Stomach smooth muscle (tissue), 2 donors: ENCODE measurements around the gene AKR1B15.

ENCODE experiments used
- H3K27ac ChIP-seq: one replicate; pipeline ENCODE4 v1.7.0; 2013; ENCODE audit warnings: mild to moderate bottlenecking, low read length, inconsistent platforms
- H3K27me3 ChIP-seq, 2 donors: one replicate each; pipeline ENCODE4 v1.7.0; 2013; ENCODE audit warnings: low read length in 2 of 2; ENCODE audit not compliant: insufficient read depth in 2 of 2, control insufficient read depth in 1 of 2
- H3K36me3 ChIP-seq, 2 donors: one replicate each; pipeline ENCODE4 v1.7.0; 2013; ENCODE audit warnings: low read length in 2 of 2; ENCODE audit not compliant: control insufficient read depth in 2 of 2, insufficient read depth in 2 of 2
- H3K4me1 ChIP-seq: one replicate; pipeline ENCODE4 v1.7.0; 2013; ENCODE audit warnings: low read length; ENCODE audit not compliant: control insufficient read depth, insufficient read depth
- H3K4me3 ChIP-seq, 2 donors: one replicate each; pipeline ENCODE4 v1.7.0; 2013; ENCODE audit warnings: low read length in 2 of 2
- H3K9ac ChIP-seq, 2 donors: one replicate each; pipeline ENCODE4 v1.7.0; 2013; ENCODE audit warnings: low read length in 2 of 2, mild to moderate bottlenecking in 1 of 2
- H3K9me3 ChIP-seq, 2 donors: one replicate each; pipeline ENCODE4 v1.7.0; 2013; ENCODE audit warnings: low read length in 2 of 2; ENCODE audit not compliant: control insufficient read depth in 2 of 2
- donor health status: healthy.
- donor health status: Pancreatic carcinoma.

AKR1B15 gene

GRCh38 chr7:134618756-134619530 is 70.0 kb downstream of the AKR1B15 start:
- Histone ChIP-seq H3K4me3 (no peak overlapping the region), H3K36me3 (no peaks in the 10 kb centered on the region), H3K9me3 (no peaks in the 10 kb centered on the region), H3K4me1 (no peaks in the 10 kb centered on the region), H3K27me3 (no peaks in the 10 kb centered on the region), H3K9ac (no peak overlapping the region), H3K27ac (no peak overlapping the region)

- Histone ChIP-seq H3K9ac (no peak overlapping the region), H3K27ac (no peak overlapping the region), H3K4me1 (no peaks in the 10 kb centered on the region), H3K9me3 (no peaks in the 10 kb centered on the region), H3K4me3 (no peak overlapping the region), H3K36me3 (no peaks in the 10 kb centered on the region), H3K27me3 (peaks cover 0 to 3% of the 10 kb centered on the region in 2 donors)
Measured at GRCh38 chr7:134619627-134620331, 70.9 kb downstream of the AKR1B15 start.

GRCh38 chr7:134622303-134622995 is 73.5 kb downstream of the AKR1B15 start:
- Histone ChIP-seq H3K27ac (no peak overlapping the region), H3K9me3 (no peaks in the 10 kb centered on the region), H3K9ac (no peak overlapping the region), H3K36me3 (no peaks in the 10 kb centered on the region), H3K4me1 (no peaks in the 10 kb centered on the region), H3K4me3 (no peak overlapping the region), H3K27me3 (peaks cover 0 to 3% of the 10 kb centered on the region in 2 donors)

- Histone ChIP-seq H3K4me3 (no peak overlapping the region), H3K9ac (no peak overlapping the region), H3K9me3 (no peaks in the 10 kb centered on the region), H3K4me1 (no peaks in the 10 kb centered on the region), H3K27ac (no peak overlapping the region), H3K27me3 (peaks cover 0 to 3% of the 10 kb centered on the region in 2 donors), H3K36me3 (no peaks in the 10 kb centered on the region)
Measured at GRCh38 chr7:134623193-134623592, 74.3 kb downstream of the AKR1B15 start.

GRCh38 chr7:134625550-134625949 is 76.6 kb downstream of the AKR1B15 start:
- no peaks in the 10 kb centered on the region for H3K36me3 ChIP-seq
- H3K27ac ChIP-seq = no peak overlapping the region
- H3K27me3 ChIP-seq = peaks cover 2 to 3% of the 10 kb centered on the region in 2 donors
- no peaks in the 10 kb centered on the region for H3K4me1 ChIP-seq
- no peaks in the 10 kb centered on the region for H3K9me3 ChIP-seq
- H3K4me3 ChIP-seq = no peak overlapping the region
- no peak overlapping the region for H3K9ac ChIP-seq

- H3K9me3 ChIP-seq = no peaks in the 10 kb centered on the region
- H3K9ac ChIP-seq = no peak overlapping the region
- H3K27ac ChIP-seq = no peak overlapping the region
- no peaks in the 10 kb centered on the region for H3K36me3 ChIP-seq
- H3K4me1 ChIP-seq = no peaks in the 10 kb centered on the region
- peaks cover 2 to 3% of the 10 kb centered on the region in 2 donors for H3K27me3 ChIP-seq
- no peak overlapping the region for H3K4me3 ChIP-seq
Measured at GRCh38 chr7:134627109-134627774, 78.3 kb downstream of the AKR1B15 start.

- H3K27me3 ChIP-seq = peaks cover 2 to 3% of the 10 kb centered on the region in 2 donors
- no peaks in the 10 kb centered on the region for H3K36me3 ChIP-seq
Measured at GRCh38 chr7:134627775-134628153, 78.9 kb downstream of the AKR1B15 start.

GRCh38 chr7:134629445-134629844 is 80.5 kb downstream of the AKR1B15 start:
- no peaks in the 10 kb centered on the region for H3K9me3 ChIP-seq

More at GRCh38 chr7:134627775-134628153, 78.9 kb downstream of the AKR1B15 start:
- Histone ChIP-seq H3K9ac (no peak overlapping the region), H3K4me3 (no peak overlapping the region), H3K27ac (no peak overlapping the region), H3K9me3 (no peaks in the 10 kb centered on the region), H3K4me1 (no peaks in the 10 kb centered on the region)

More at GRCh38 chr7:134629445-134629844, 80.5 kb downstream of the AKR1B15 start:
- H3K9ac ChIP-seq = no peak overlapping the region
- peaks cover under 1 to 2% of the 10 kb centered on the region in 2 donors for H3K27me3 ChIP-seq
- H3K27ac ChIP-seq = no peak overlapping the region
- no peak overlapping the region for H3K4me3 ChIP-seq
- no peaks in the 10 kb centered on the region for H3K36me3 ChIP-seq
- H3K4me1 ChIP-seq = no peaks in the 10 kb centered on the region
